Measurements from ENCODE around the gene NEDD4L.

Gene NEDD4L

DNA sequence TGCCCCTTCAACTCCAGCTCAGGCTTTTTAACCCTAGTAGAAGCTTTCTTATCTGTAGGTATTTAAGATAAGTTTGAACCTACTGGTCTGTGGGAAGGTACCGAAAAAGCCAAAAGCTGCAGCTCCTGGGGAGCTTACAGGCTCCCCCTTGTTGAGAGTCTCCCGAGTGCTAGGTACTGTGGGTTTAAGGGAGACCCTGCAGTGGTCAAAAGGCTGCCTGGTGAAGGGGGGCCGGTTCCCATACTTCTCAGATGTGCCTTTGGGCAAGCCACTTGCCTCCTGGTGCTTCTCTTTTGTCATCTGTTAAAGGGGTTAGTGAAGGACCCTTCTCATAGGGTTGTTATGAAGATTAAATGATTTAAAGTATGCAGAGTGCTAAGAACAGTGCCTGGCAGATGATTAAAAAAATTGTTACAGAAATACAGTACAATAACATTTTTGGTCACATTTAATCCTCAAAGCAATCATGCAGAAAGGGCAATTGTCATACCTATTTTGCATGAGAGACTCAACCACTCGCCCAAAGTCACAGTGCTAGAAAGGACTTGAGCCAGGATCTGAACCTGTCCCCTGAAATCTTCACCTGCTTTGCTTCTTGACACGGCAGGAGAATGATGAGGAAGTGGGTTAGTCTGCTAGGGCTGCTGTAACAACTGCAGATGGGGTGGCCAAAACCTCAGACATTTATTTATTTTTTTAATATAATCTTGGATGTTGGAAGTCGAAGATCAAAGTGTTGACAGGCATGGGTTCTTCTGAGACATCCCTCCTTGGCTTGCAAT lies 62.5 kb downstream of the NEDD4L start:
- DNase-seq (ENCODE audit: low read depth), result no peak
- no peak overlapping the region for H3K4me3 ChIP-seq (ENCODE audit: low read depth, low read length)
- TF ChIP-seq POLR2A (IDR thresholded peaks at IDR 0.05; ENCODE audit: extremely low read depth, insufficient read length) (no peak), MYC (IDR thresholded peaks at IDR 0.05; ENCODE audit: low read depth, low read length) (no peak)
- TF ChIP-seq, protein P1, sequence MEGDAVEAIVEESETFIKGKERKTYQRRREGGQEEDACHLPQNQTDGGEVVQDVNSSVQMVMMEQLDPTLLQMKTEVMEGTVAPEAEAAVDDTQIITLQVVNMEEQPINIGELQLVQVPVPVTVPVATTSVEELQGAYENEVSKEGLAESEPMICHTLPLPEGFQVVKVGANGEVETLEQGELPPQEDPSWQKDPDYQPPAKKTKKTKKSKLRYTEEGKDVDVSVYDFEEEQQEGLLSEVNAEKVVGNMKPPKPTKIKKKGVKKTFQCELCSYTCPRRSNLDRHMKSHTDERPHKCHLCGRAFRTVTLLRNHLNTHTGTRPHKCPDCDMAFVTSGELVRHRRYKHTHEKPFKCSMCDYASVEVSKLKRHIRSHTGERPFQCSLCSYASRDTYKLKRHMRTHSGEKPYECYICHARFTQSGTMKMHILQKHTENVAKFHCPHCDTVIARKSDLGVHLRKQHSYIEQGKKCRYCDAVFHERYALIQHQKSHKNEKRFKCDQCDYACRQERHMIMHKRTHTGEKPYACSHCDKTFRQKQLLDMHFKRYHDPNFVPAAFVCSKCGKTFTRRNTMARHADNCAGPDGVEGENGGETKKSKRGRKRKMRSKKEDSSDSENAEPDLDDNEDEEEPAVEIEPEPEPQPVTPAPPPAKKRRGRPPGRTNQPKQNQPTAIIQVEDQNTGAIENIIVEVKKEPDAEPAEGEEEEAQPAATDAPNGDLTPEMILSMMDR (IDR thresholded peaks at IDR 0.05; ENCODE audit: low read depth, low read length), result no peak
- TF ChIP-seq, protein P2, sequence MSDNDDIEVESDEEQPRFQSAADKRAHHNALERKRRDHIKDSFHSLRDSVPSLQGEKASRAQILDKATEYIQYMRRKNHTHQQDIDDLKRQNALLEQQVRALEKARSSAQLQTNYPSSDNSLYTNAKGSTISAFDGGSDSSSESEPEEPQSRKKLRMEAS (IDR thresholded peaks at IDR 0.05; ENCODE audit: low read depth, low read length), result no peak

DNA sequence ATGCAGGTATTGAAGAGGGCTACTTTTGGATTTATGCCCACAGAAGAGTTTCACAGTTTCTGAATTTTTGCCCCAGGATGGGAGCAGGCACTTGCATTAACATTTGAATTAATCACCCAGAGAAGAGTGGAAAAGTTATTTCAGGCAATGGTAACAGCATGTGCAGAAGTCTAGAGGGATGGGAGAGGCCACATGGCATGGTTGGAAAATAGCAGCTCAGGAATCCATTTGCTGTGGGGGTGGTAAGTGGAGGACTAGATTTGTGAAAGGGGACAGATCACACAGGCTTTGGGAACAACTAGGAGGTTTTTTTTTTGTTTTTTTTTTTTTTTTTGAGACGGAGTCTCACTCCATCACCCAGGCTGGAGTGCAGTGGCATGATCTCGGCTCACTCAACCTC lies 65.2 kb downstream of the NEDD4L start:
- TF ChIP-seq POLR2A (IDR thresholded peaks at IDR 0.05; ENCODE audit: extremely low read depth, insufficient read length) (no peak), MYC (IDR thresholded peaks at IDR 0.05; ENCODE audit: low read depth, low read length) (no peak)
- TF ChIP-seq, protein P1 (IDR thresholded peaks at IDR 0.05; ENCODE audit: low read depth, low read length), result no peak
- TF ChIP-seq, protein P2 (IDR thresholded peaks at IDR 0.05; ENCODE audit: low read depth, low read length), result no peak
- no peak overlapping the region for H3K4me3 ChIP-seq (ENCODE audit: low read depth, low read length)
- DNase-seq (ENCODE audit: low read depth), result no peak

DNA sequence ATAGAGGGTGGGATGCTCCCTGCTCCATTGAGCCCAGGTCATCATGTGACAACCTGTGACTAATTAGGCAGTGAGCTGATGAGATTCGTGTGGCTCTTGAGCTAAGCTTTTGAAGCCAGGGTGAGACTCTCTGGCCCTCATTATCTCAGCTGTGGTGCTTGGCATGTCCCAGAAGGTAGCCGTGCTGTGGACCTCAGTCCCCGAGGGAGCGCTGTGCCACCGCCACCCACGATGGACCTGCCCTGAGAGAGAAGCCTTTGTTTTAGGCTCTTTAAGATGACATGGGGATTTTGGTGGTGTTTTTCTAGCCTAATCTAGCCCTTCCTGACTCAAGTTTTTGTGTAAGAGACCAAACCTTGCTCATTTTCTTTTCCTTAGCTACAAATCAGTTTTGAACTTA lies 66.4 kb downstream of the NEDD4L start:
- DNase-seq (ENCODE audit: low read depth), result no peak
- TF ChIP-seq, protein P2 (IDR thresholded peaks at IDR 0.05; ENCODE audit: low read depth, low read length), result no peak
- TF ChIP-seq MYC (IDR thresholded peaks at IDR 0.05; ENCODE audit: low read depth, low read length) (no peak), POLR2A (IDR thresholded peaks at IDR 0.05; ENCODE audit: extremely low read depth, insufficient read length) (no peak)
- TF ChIP-seq, protein P1 (IDR thresholded peaks at IDR 0.05; ENCODE audit: low read depth, low read length), result no peak
- no peak overlapping the region for H3K4me3 ChIP-seq (ENCODE audit: low read depth, low read length)

DNA sequence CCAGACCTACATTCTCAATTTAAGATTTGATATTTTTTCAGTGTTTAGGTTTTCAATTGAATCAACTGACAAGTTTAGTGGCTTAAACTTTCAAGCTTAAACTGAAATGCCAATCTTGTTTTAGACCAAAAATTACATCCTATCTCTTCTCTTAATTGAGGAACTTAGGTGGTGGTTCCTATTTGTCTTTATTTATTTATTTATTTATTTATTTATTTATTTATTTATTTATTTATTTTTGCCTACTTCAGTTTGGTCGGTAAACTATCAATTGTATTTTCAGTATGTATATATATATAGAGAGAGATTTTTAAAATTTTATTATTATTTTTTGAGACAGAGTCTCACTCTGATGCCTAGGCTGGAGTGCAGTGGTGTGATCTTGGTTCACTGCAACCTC lies 68.1 kb downstream of the NEDD4L start:
- TF ChIP-seq, protein P1 (IDR thresholded peaks at IDR 0.05; ENCODE audit: low read depth, low read length), result no peak
- TF ChIP-seq MYC (IDR thresholded peaks at IDR 0.05; ENCODE audit: low read depth, low read length) (no peak), POLR2A (IDR thresholded peaks at IDR 0.05; ENCODE audit: extremely low read depth, insufficient read length) (no peak)
- TF ChIP-seq, protein P2 (IDR thresholded peaks at IDR 0.05; ENCODE audit: low read depth, low read length), result no peak
- H3K4me3 ChIP-seq (ENCODE audit: low read depth, low read length), result no peak overlapping the region
- no peak for DNase-seq (ENCODE audit: low read depth)

DNA sequence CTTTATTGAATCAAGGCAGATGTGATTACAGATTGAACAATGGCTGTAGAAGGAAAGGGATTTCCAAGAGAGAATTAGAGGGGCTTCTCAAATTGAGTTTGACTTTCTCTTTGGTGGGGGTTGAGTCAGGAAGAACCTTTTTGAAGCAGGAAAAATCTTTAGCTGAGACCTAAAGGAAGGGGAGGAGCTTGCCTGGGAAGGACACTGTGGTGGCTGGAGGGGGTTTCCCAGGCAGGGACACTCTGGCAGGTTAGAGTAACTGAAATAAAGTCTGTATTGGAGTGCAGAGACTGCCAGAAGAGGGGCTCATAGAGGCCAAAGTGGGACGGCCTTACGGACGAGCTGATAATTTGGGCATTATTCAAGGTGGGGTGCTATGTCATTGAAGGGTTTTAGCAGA lies 69.3 kb downstream of the NEDD4L start:
- H3K4me3 ChIP-seq (ENCODE audit: low read depth, low read length), result no peak overlapping the region
- no peak for DNase-seq (ENCODE audit: low read depth)
- TF ChIP-seq POLR2A (IDR thresholded peaks at IDR 0.05; ENCODE audit: extremely low read depth, insufficient read length), result no peak
- TF ChIP-seq, protein P2 (IDR thresholded peaks at IDR 0.05; ENCODE audit: low read depth, low read length), result no peak
- TF ChIP-seq MYC (IDR thresholded peaks at IDR 0.05; ENCODE audit: low read depth, low read length), result no peak

DNA sequence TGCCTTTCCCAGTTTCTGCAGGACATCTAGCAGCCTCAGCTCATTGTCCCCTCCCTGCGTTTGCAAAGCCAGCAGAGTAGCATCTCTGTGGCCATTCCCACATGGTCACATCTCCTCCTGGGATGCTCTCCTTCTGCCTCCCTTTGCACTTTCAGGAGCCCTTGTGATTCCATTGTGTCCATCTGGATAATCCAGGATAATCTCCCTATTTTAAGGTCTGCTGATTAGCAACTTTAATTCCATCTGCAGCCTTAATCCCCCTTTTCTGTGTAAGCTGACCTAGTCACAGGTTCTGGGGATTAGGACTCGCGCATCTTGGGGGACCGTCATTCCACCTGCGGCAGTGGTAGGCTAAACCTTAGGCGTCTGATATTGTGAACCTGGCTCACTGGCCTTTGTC lies 70.7 kb downstream of the NEDD4L start:
- TF ChIP-seq, protein P1 (IDR thresholded peaks at IDR 0.05; ENCODE audit: low read depth, low read length), result no peak
- TF ChIP-seq, protein P2 (IDR thresholded peaks at IDR 0.05; ENCODE audit: low read depth, low read length), result no peak
- no peak for TF ChIP-seq MYC (IDR thresholded peaks at IDR 0.05; ENCODE audit: low read depth, low read length)
- TF ChIP-seq POLR2A (IDR thresholded peaks at IDR 0.05; ENCODE audit: extremely low read depth, insufficient read length), result no peak
- H3K4me3 ChIP-seq (ENCODE audit: low read depth, low read length), result no peak overlapping the region
- no peak for DNase-seq (ENCODE audit: low read depth)
